GM15510 (cell line): Measurements from ENCODE around the gene OR10H5.

Source experiments
- POLR2A ChIP-seq: IDR thresholded peaks from 3 replicates; pipeline ENCODE4 v1.6.1; 2011; ENCODE audit warnings: borderline replicate concordance; ENCODE audit not compliant: insufficient read length; ENCODE audit errors: extremely low read depth

The OR10H5 gene

GRCh38 chr19:15788594-15789270, 1.3 kb downstream of the OR10H5 start:
- TF ChIP-seq POLR2A = no peak

GRCh38 chr19:15790096-15790495, 2.6 kb downstream of the OR10H5 start:
- no peak for TF ChIP-seq POLR2A

GRCh38 chr19:15810335-15810734, 22.9 kb downstream of the OR10H5 start:
- TF ChIP-seq POLR2A = no peak

- no peak for TF ChIP-seq POLR2A
These were observed 24.0 kb downstream of the OR10H5 start for GRCh38 chr19:15811476-15811875.

GRCh38 chr19:15812060-15812722, 24.7 kb downstream of the OR10H5 start:
- TF ChIP-seq POLR2A = no peak

- TF ChIP-seq POLR2A = no peak
These were observed 26.5 kb downstream of the OR10H5 start for GRCh38 chr19:15813916-15814315.

- no peak for TF ChIP-seq POLR2A
These were observed 27.8 kb downstream of the OR10H5 start, which contains the start of gene OR10H1 for GRCh38 chr19:15815306-15815705. Gene OR10H1 (minus strand): TSS chr19:15815664. CDS start chr19:15808037, 7,627 bp downstream.

GRCh38 chr19:15820646-15821045, 33.2 kb downstream of the OR10H5 start:
- TF ChIP-seq POLR2A = no peak

- no peak for TF ChIP-seq POLR2A
These were observed 38.3 kb downstream of the OR10H5 start for GRCh38 chr19:15825753-15826152.

- no peak for TF ChIP-seq POLR2A
These were observed 40.7 kb downstream of the OR10H5 start for GRCh38 chr19:15828121-15828610.

GRCh38 chr19:15829306-15829698, 41.8 kb downstream of the OR10H5 start:
- TF ChIP-seq POLR2A = no peak

- no peak for TF ChIP-seq POLR2A
These were observed 42.3 kb downstream of the OR10H5 start for GRCh38 chr19:15829786-15830185.

- no peak for TF ChIP-seq POLR2A
These were observed 44.2 kb downstream of the OR10H5 start for GRCh38 chr19:15831626-15832025.

- peak; percentile 91 for TF ChIP-seq POLR2A
These were observed 49.1 kb downstream of the OR10H5 start for GRCh38 chr19:15836330-15837220.

- no peak for TF ChIP-seq POLR2A
These were observed 49.8 kb downstream of the OR10H5 start for GRCh38 chr19:15837221-15837731.
